H1 (cell line): Measurements from ENCODE around the gene ADGRG7. TPM values are rescaled to one million over a fixed set of nuclear protein-coding genes. Genes with fewer than 3 reads are reported as not detected.

Source experiments
- CTCF ChIA-PET: fragments of 300-600 bp; sonication (Branson Sonifier 250); formaldehyde crosslinking; loops from one replicate; lab custom pipeline; 2021; ENCODE audit not compliant: partially characterized antibody; lab: Charles Lee
- POLR2A ChIA-PET: fragments of 300-600 bp; sonication (Branson Sonifier 250); formaldehyde crosslinking; loops from one replicate; lab custom pipeline; 2021; ENCODE audit warnings: inconsistent platforms; ENCODE audit not compliant: partially characterized antibody; lab: Charles Lee
- DNase-seq, 2 experiments: peaks; one replicate each; pipeline versions ENCODE4 v3.0.0 to v3.0.0-alpha.2; 2010 to 2022; ENCODE audit warnings: low spot score in 2 of 2, low read depth in 1 of 2, mixed read lengths in 1 of 2
- FAIRE-seq: peaks from 2 replicates; lab custom pipeline; 2011; peaks lifted over from hg19 to GRCh38; lab: Jason Lieb, UNC
- H2AFZ ChIP-seq: 2 replicates; pipeline ENCODE4 v1.8.1; 2012; ENCODE audit warnings: low read length, inconsistent platforms
- H2AK5ac ChIP-seq: 2 replicates; pipeline ENCODE4 v1.6.1; 2013; ENCODE audit warnings: low read depth, low read length
- H2BK120ac ChIP-seq: replicated peaks from 2 replicates; pipeline ENCODE3; 2013; ENCODE audit warnings: low read depth, low read length, inconsistent platforms
- H2BK12ac ChIP-seq: 2 replicates; pipeline ENCODE4 v1.6.1; 2013; ENCODE audit warnings: low read depth, low read length
- H2BK15ac ChIP-seq: 2 replicates; pipeline ENCODE4 v1.6.1; 2013; ENCODE audit warnings: low read length
- H2BK20ac ChIP-seq: 2 replicates; pipeline ENCODE4 v1.6.1; 2013; ENCODE audit warnings: low read length
- H2BK5ac ChIP-seq: 2 replicates; pipeline ENCODE4 v1.6.1; 2013; ENCODE audit warnings: low read depth, low read length
- H3K14ac ChIP-seq: 2 replicates; pipeline ENCODE4 v1.6.1; 2013; ENCODE audit warnings: inconsistent platforms; ENCODE audit not compliant: insufficient read length
- H3K18ac ChIP-seq: 2 replicates; pipeline ENCODE4 v1.6.1; 2013; ENCODE audit warnings: low read length; ENCODE audit errors: extremely low read depth
- H3K23ac ChIP-seq: 2 replicates; pipeline ENCODE4 v1.6.1; 2013; ENCODE audit warnings: inconsistent platforms; ENCODE audit not compliant: insufficient read length
- H3K23me2 ChIP-seq: 2 replicates; pipeline ENCODE4 v1.6.1; 2013; ENCODE audit warnings: low read depth, low read length
- H3K27ac ChIP-seq: 2 replicates; pipeline ENCODE4 v1.6.1; 2011; ENCODE audit warnings: low read depth, low read length, inconsistent platforms
- H3K27me3 ChIP-seq, 4 experiments: replicated peaks in 1 of 4; 1 replicate in 1 of 4; 2 replicates in 3 of 4; pipeline versions ENCODE4 v1.6.1 to v1.8.1; 2011 to 2013; ENCODE audit warnings: low read length in 3 of 4, mild to moderate bottlenecking in 3 of 4, inconsistent platforms in 2 of 4, mixed read lengths in 2 of 4, moderate library complexity in 1 of 4; ENCODE audit not compliant: control insufficient read depth in 3 of 4, insufficient read depth in 3 of 4; ENCODE audit errors: extremely low read depth in 1 of 4
- H3K36me3 ChIP-seq, 4 experiments: 2 replicates each; pipeline versions ENCODE4 v1.6.1 to v1.8.1; 2011 to 2013; ENCODE audit warnings: mild to moderate bottlenecking in 4 of 4, low read length in 3 of 4, moderate library complexity in 2 of 4, control low read depth in 1 of 4, inconsistent platforms in 1 of 4; ENCODE audit not compliant: insufficient read depth in 4 of 4, control insufficient read depth in 2 of 4
- H3K4ac ChIP-seq: replicated peaks from 2 replicates; pipeline ENCODE3; 2013; ENCODE audit warnings: low read length, low read depth, mixed read lengths, inconsistent platforms; ENCODE audit not compliant: insufficient read length
- H3K4me1 ChIP-seq, 4 experiments: replicated peaks in 1 of 4; 1 replicate in 1 of 4; 2 replicates in 3 of 4; pipeline versions ENCODE4 v1.6.1 to v1.8.1; 2011 to 2013; ENCODE audit warnings: low read length in 3 of 4, inconsistent platforms in 2 of 4, mixed read lengths in 1 of 4; ENCODE audit not compliant: insufficient read depth in 4 of 4, control insufficient read depth in 3 of 4
- H3K4me2 ChIP-seq, 2 experiments: 2 replicates each; pipeline versions ENCODE4 v1.6.1 to v1.8.1; 2011 to 2013; ENCODE audit warnings: low read depth in 2 of 2, low read length in 2 of 2, control low read depth in 1 of 2, inconsistent platforms in 1 of 2, mild to moderate bottlenecking in 1 of 2; ENCODE audit not compliant: insufficient read depth in 1 of 2
- H3K4me3 ChIP-seq, 4 experiments: fragments of 200-600, 300-600 bp in 1 of 4; sonication (generic), shearing (Covaris generic), sonication (Bioruptor Twin) in 1 of 4; 2 replicates each; pipeline versions ENCODE4 v1.5.1 to v1.8.1; 2011 to 2016; ENCODE audit warnings: low read length in 4 of 4, low read depth in 3 of 4, control low read depth in 2 of 4, inconsistent platforms in 2 of 4, mild to moderate bottlenecking in 2 of 4, mixed read lengths in 1 of 4, moderate library complexity in 1 of 4; ENCODE audit not compliant: insufficient read depth in 2 of 4; ENCODE audit errors: extremely low read depth in 1 of 4
- H3K56ac ChIP-seq: replicated peaks from 2 replicates; pipeline ENCODE3; 2013; ENCODE audit warnings: low read depth, mild to moderate bottlenecking, mixed read lengths, low read length, inconsistent platforms; ENCODE audit not compliant: insufficient read length
- H3K79me1 ChIP-seq: 2 replicates; pipeline ENCODE4 v1.6.1; 2013; ENCODE audit warnings: low read depth, low read length, control low read depth
- H3K79me2 ChIP-seq, 2 experiments: 2 replicates each; pipeline versions ENCODE4 v1.6.1 to v1.8.1; 2012 to 2013; ENCODE audit warnings: low read length in 2 of 2, mild to moderate bottlenecking in 2 of 2, inconsistent platforms in 1 of 2; ENCODE audit not compliant: insufficient read depth in 2 of 2, control insufficient read depth in 1 of 2
- H3K9ac ChIP-seq, 4 experiments: replicated peaks in 1 of 4; 1 replicate in 1 of 4; 2 replicates in 3 of 4; pipeline versions ENCODE4 v1.6.1 to v1.8.1; 2011 to 2013; ENCODE audit warnings: low read depth in 3 of 4, low read length in 3 of 4, control low read depth in 2 of 4, mild to moderate bottlenecking in 2 of 4, moderate library complexity in 2 of 4, inconsistent platforms in 1 of 4; ENCODE audit errors: extremely low read depth in 1 of 4
- H3K9me3 ChIP-seq, 2 experiments: 2 replicates each; pipeline versions ENCODE4 v1.6.1 to v1.8.1; 2012 to 2013; ENCODE audit warnings: mild to moderate bottlenecking in 2 of 2, moderate library complexity in 2 of 2, control low read depth in 1 of 2, inconsistent platforms in 1 of 2, low read depth in 1 of 2, low read length in 1 of 2, mixed read lengths in 1 of 2; ENCODE audit not compliant: insufficient read depth in 2 of 2
- H4K20me1 ChIP-seq, 2 experiments: replicated peaks in 1 of 2; 2 replicates each; pipeline versions ENCODE3 to v1.8.1; 2011 to 2013; ENCODE audit warnings: inconsistent platforms in 2 of 2, low read length in 2 of 2, mild to moderate bottlenecking in 1 of 2; ENCODE audit not compliant: insufficient read depth in 2 of 2, control insufficient read depth in 1 of 2
- H4K5ac ChIP-seq: 2 replicates; pipeline ENCODE4 v1.6.1; 2013; ENCODE audit warnings: low read length, low read depth, mixed read lengths, inconsistent platforms; ENCODE audit not compliant: insufficient read length
- H4K8ac ChIP-seq: 2 replicates; pipeline ENCODE4 v1.8.0; 2013; ENCODE audit warnings: mild to moderate bottlenecking, moderate library complexity, low read length, inconsistent platforms; ENCODE audit not compliant: insufficient read depth; ENCODE audit errors: extremely low read depth
- H4K91ac ChIP-seq: replicated peaks from 2 replicates; pipeline ENCODE3; 2013; ENCODE audit warnings: low read length, mixed read lengths, inconsistent platforms; ENCODE audit not compliant: insufficient read length
- CREB1 ChIP-seq: IDR thresholded peaks from 2 replicates; pipeline ENCODE4 v1.6.1; 2012; ENCODE audit warnings: inconsistent platforms
- CTCF ChIP-seq, 3 experiments: IDR thresholded peaks; 1 replicate in 2 of 3; 2 replicates in 1 of 3; pipeline versions ENCODE4 v1.5.1 to v1.6.1; 2011; ENCODE audit warnings: low read length in 3 of 3, mild to moderate bottlenecking in 3 of 3, inconsistent platforms in 2 of 3, low read depth in 1 of 3, moderate library complexity in 1 of 3; ENCODE audit not compliant: insufficient read depth in 1 of 3; ENCODE audit errors: control extremely low read depth in 1 of 3
- EP300 ChIP-seq, 2 experiments: IDR thresholded peaks; 1 replicate in 1 of 2; 2 replicates in 1 of 2; pipeline ENCODE4 v1.6.1; 2011 to 2012; ENCODE audit warnings: low read depth in 2 of 2, low read length in 2 of 2, mild to moderate bottlenecking in 2 of 2, borderline replicate concordance in 1 of 2, inconsistent platforms in 1 of 2, moderate library complexity in 1 of 2
- EZH2 ChIP-seq: fragments of 200-600 bp; sonication (generic); IDR thresholded peaks from 2 replicates; pipeline ENCODE4 v1.7.1; 2012; ENCODE audit warnings: low read depth, mild to moderate bottlenecking, moderate library complexity, low read length, inconsistent platforms; ENCODE audit not compliant: severe bottlenecking
- FOSL1 ChIP-seq: IDR thresholded peaks from 2 replicates; pipeline ENCODE4 v1.6.1; 2011; ENCODE audit warnings: mild to moderate bottlenecking, low read depth, low read length, moderate library complexity; ENCODE audit not compliant: insufficient read depth
- MAX ChIP-seq: IDR thresholded peaks from 2 replicates; pipeline ENCODE4 v1.6.1; 2012; ENCODE audit warnings: inconsistent platforms
- TAF7 ChIP-seq: optimal IDR thresholded peaks from 2 replicates; pipeline ENCODE3; 2011; ENCODE audit warnings: low read depth, mild to moderate bottlenecking, inconsistent platforms, low read length, moderate library complexity, borderline replicate concordance
- TCF12 ChIP-seq: IDR thresholded peaks from 2 replicates; pipeline ENCODE4 v1.6.1; 2011; ENCODE audit warnings: low read depth, mild to moderate bottlenecking, low read length
- ZNF274 ChIP-seq: IDR thresholded peaks from 2 replicates; pipeline ENCODE4 v1.7.0; 2012; ENCODE audit warnings: low read length, borderline replicate concordance; ENCODE audit errors: extremely low read depth
- WGBS, 2 experiments: shearing (Covaris generic) in 1 of 2; methylation state at CpG; one replicate each; pipeline versions ENCODE4 v1.1.6 to v1.1.7; 2013 to 2015; ENCODE audit warnings: low lambda C conversion rate in 2 of 2, mixed read lengths in 2 of 2, inconsistent platforms in 1 of 2, low coverage in 1 of 2, missing lambda C conversion rate in 1 of 2; ENCODE audit not compliant: insufficient replicate concordance in 2 of 2, insufficient coverage in 1 of 2, insufficient read length in 1 of 2; ENCODE audit errors: extremely low coverage in 1 of 2, missing lambda C conversion rate in 1 of 2; 5-methylcytosine and 5-hydroxymethylcytosine counted together
- polyA plus RNA-seq, 7 experiments: library from polyadenylated mRNA; depleted of rRNA in 3 of 7; stranded (reverse) in 5 of 7; unstranded in 2 of 7; fragments of >200 nt in 5 of 7; fragments of 200-250 nt in 2 of 7; gene quantifications; 1 replicate in 5 of 7; 2 replicates in 1 of 7; 4 replicates in 1 of 7; pipeline versions ENCODE4 v1.2.1 to v1.2.3, GENCODE V29; 2011 to 2013; ENCODE audit warnings: missing spikeins in 2 of 7, mixed read lengths in 2 of 7
- total RNA-seq: library from RNA; stranded (reverse); fragmentation: NEBNext Ultra II Directional; extraction: Animal tissue kit (Norgen Biotek cat#: 25700); gene quantifications from 2 replicates; pipeline ENCODE4 v1.2.1, GENCODE V29; 2021
- TF ChIP-seq, protein P1 (sequence below): IDR thresholded peaks from 2 replicates; pipeline ENCODE4 v1.6.1; 2012; ENCODE audit warnings: inconsistent platforms

The ADGRG7 gene
- total and polyA plus RNA-seq, 2 of the 8 experiments (the other 6 are each of a cell fraction or from before 2014, with no cell fraction given) = not detected

- 0 out of 2 replicates have a peak overlapping the region, but pooled peaks have one; percentile 68 for H2BK12ac ChIP-seq
- no peak overlapping the region for H4K91ac ChIP-seq
- no peak overlapping the region; the same call in 1 of the 2 replicates for H4K8ac ChIP-seq
- no peak overlapping the region for H3K4me2 ChIP-seq
- H3K4ac ChIP-seq = no peak overlapping the region
- H4K5ac ChIP-seq = no peak overlapping the region
- H3K27me3 ChIP-seq = no peaks in the 10 kb centered on the region
- H3K9ac ChIP-seq = no peak overlapping the region
- H2BK120ac ChIP-seq = no peak overlapping the region
- peaks cover 0 to 2% (median 2%) of the 10 kb centered on the region in 4 experiments; a peak in 4 of 7 replicates for H3K4me1 ChIP-seq
- H2AFZ ChIP-seq = peak overlapping the region; percentile 98
- H2BK5ac ChIP-seq = no peak overlapping the region
- H3K18ac ChIP-seq = no peak overlapping the region
- H3K56ac ChIP-seq = no peak overlapping the region
- no peak overlapping the region for H3K27ac ChIP-seq
- no peaks in the 10 kb centered on the region for H3K79me1 ChIP-seq
- no peaks in the 10 kb centered on the region for H3K36me3 ChIP-seq
- H2AK5ac ChIP-seq = no peak overlapping the region
- no peaks in the 10 kb centered on the region for H3K23me2 ChIP-seq
- H3K4me3 ChIP-seq = no peak overlapping the region
- no peaks in the 10 kb centered on the region for H3K79me2 ChIP-seq
- peaks cover 0 to 3% of the 10 kb centered on the region in 2 experiments; a peak in 1 of 4 replicates for H3K9me3 ChIP-seq
- H2BK20ac ChIP-seq = no peak overlapping the region
- FAIRE-seq (no peak), DNase-seq (no peak)
- no peaks in the 10 kb centered on the region for H4K20me1 ChIP-seq
- WGBS, 2 experiments = 82% methylated on average over 8 of the region's 8 CpGs; no CpG with 5 or more reads in 1 of the 2 experiments
- no peak overlapping the region for H3K23ac ChIP-seq
- no peak overlapping the region for H3K14ac ChIP-seq
- ChIA-PET POLR2A (interaction anchor here (0.8 kb wide), 1 partner anchor 155 kb away, joined by 3 read pairs; no protein-coding TSS in a partner anchor), CTCF (interaction anchor here (0.6 to 7.7 kb wide), 5 partner anchors 14 to 165 kb away, joined by 3 to 62 read pairs (median 3); no protein-coding TSS in a partner anchor)
- no peak overlapping the region for H2BK15ac ChIP-seq
- TF ChIP-seq TAF7 (no peak), ZNF274 (no peak), CTCF (IDR thresholded peaks at IDR 0.05; ENCODE audit: control extremely low read depth in 1 of 3, insufficient read depth in 1 of 3, low read depth in 1 of 3, low read length in 3 of 3) (no peak), MAX (no peak), FOSL1 (no peak), EP300 (IDR thresholded peaks at IDR 0.05; ENCODE audit: borderline replicate concordance in 1 of 2, low read depth in 2 of 2, low read length in 2 of 2) (no peak), CREB1 (no peak), EZH2 (no peak), TCF12 (no peak)
- TF ChIP-seq, protein P1, sequence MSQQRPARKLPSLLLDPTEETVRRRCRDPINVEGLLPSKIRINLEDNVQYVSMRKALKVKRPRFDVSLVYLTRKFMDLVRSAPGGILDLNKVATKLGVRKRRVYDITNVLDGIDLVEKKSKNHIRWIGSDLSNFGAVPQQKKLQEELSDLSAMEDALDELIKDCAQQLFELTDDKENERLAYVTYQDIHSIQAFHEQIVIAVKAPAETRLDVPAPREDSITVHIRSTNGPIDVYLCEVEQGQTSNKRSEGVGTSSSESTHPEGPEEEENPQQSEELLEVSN = no peak
These were observed 4.0 kb upstream of the ADGRG7 start for GRCh38 chr3:100605358-100605757.
